Suprapubic skin (tissue), 4 donors: ENCODE data around the gene PLXNA1. TPM values are rescaled to one million over a fixed set of nuclear protein-coding genes. Genes with fewer than 3 reads are reported as not detected.

ENCODE experiments used
- DNase-seq, 2 donors: peaks; one replicate each; pipeline ENCODE4 v3.0.0-alpha.2; 2019; ENCODE audit warnings: low spot score in 2 of 2
- H3K27ac ChIP-seq: fragments of 200-600 bp; sonication (generic); one replicate; pipeline ENCODE4 v1.5.1; 2019
- H3K27me3 ChIP-seq: fragments of 200-600 bp; sonication (generic); one replicate; pipeline ENCODE4 v1.5.1; 2019
- H3K36me3 ChIP-seq: fragments of 200-600 bp; sonication (generic); one replicate; pipeline ENCODE4 v1.5.1; 2019
- H3K4me1 ChIP-seq: fragments of 200-600 bp; sonication (generic); one replicate; pipeline ENCODE4 v1.5.1; 2019
- H3K4me3 ChIP-seq: fragments of 200-600 bp; sonication (generic); one replicate; pipeline ENCODE4 v1.5.1; 2019; ENCODE audit warnings: mild to moderate bottlenecking
- H3K9me3 ChIP-seq: fragments of 200-600 bp; sonication (generic); one replicate; pipeline ENCODE4 v1.5.1; 2019
- EP300 ChIP-seq: sonication (generic); formaldehyde crosslinking; IDR thresholded peaks from one replicate; pipeline ENCODE4 v1.6.1; 2017; ENCODE audit warnings: antibody characterized with exemption
- POLR2A ChIP-seq, 2 donors: fragments of 450-650 bp; IDR thresholded peaks; one replicate each; pipeline ENCODE4 v1.6.1; 2017; ENCODE audit warnings: antibody characterized with exemption in 2 of 2, mild to moderate bottlenecking in 2 of 2, moderate library complexity in 2 of 2
- POLR2AphosphoS5 ChIP-seq, 3 donors: sonication (generic); formaldehyde crosslinking; IDR thresholded peaks; one replicate each; pipeline ENCODE4 v1.6.1; 2017; ENCODE audit warnings: antibody characterized with exemption in 3 of 3
- WGBS: methylation state at CpG from one replicate; pipeline ENCODE4 v1.1.5; 2018; 5-methylcytosine and 5-hydroxymethylcytosine counted together
- total RNA-seq, 4 donors: library from RNA; depleted of rRNA; stranded (reverse); fragments of >200 nt; gene quantifications; one replicate each; pipeline ENCODE4 v1.1.0, GENCODE V29; 2016
- TF ChIP-seq, protein P1 (sequence below), 2 donors: fragments of 200-600 bp in 1 of 2; fragments of 450-650 bp in 1 of 2; sonication (generic) in 1 of 2; IDR thresholded peaks; one replicate each; pipeline ENCODE4 v1.5.1; 2016 to 2019; ENCODE audit warnings: antibody characterized with exemption in 2 of 2, mild to moderate bottlenecking in 1 of 2, moderate library complexity in 1 of 2

Gene PLXNA1
- total RNA-seq, 4 donors from 2014 or later: 48.4 to 77.9 (median 59.4) TPM

DNA sequence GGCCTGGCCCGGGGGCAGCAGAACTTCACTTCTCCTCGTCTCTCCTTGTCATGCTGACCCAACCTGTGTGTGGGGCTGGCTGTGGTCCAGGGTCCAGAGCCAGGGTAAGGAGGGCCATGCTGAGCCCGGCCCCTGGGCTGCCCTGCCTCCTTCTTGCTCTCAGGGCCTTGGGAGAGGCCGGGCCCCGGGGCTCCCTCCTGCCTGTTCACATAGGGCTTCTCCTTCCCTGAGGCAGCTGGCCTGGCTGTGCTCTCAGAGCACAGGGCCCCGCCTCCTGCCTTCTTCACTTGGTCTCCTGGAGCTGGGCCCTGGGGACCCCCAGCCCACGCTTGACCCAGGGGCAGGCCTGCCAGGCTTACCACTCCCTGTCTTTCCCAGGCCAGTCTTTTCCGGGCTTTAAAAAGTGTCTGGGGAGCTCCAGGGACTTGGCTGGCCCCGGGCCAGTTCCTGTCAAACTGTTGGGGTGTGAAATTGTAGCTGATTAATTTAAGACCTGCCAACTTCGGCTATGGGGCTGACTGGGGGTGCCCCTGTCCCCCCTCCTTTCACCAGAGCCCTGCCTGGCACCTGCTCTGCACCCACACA, 11.8 kb downstream of the PLXNA1 start:
- Histone ChIP-seq H3K4me1 (peaks cover 63% of the 10 kb centered on the region), H3K4me3 (no peak overlapping the region)

GRCh38 chr3:126995254-126995780, 12.4 kb downstream of the PLXNA1 start:
- peaks cover 13% of the 10 kb centered on the region for H3K36me3 ChIP-seq
- DNase-seq: no peak
- H3K4me1 ChIP-seq: peaks cover 68% of the 10 kb centered on the region
- 46% methylated on average over 5 of the region's 12 CpGs for WGBS
- no peaks in the 10 kb centered on the region for H3K9me3 ChIP-seq
- TF ChIP-seq, protein P1, sequence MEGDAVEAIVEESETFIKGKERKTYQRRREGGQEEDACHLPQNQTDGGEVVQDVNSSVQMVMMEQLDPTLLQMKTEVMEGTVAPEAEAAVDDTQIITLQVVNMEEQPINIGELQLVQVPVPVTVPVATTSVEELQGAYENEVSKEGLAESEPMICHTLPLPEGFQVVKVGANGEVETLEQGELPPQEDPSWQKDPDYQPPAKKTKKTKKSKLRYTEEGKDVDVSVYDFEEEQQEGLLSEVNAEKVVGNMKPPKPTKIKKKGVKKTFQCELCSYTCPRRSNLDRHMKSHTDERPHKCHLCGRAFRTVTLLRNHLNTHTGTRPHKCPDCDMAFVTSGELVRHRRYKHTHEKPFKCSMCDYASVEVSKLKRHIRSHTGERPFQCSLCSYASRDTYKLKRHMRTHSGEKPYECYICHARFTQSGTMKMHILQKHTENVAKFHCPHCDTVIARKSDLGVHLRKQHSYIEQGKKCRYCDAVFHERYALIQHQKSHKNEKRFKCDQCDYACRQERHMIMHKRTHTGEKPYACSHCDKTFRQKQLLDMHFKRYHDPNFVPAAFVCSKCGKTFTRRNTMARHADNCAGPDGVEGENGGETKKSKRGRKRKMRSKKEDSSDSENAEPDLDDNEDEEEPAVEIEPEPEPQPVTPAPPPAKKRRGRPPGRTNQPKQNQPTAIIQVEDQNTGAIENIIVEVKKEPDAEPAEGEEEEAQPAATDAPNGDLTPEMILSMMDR (IDR thresholded peaks at IDR 0.05): no peak
- TF ChIP-seq POLR2AphosphoS5 (IDR thresholded peaks at IDR 0.05) (no peak), EP300 (no peak), POLR2A (IDR thresholded peaks at IDR 0.05) (no peak)
- peak overlapping the region; percentile 16 for H3K27ac ChIP-seq
- no peaks in the 10 kb centered on the region for H3K27me3 ChIP-seq
- H3K4me3 ChIP-seq: no peak overlapping the region

More for the DNA sequence above, 11.8 kb downstream of the PLXNA1 start:
- no peaks in the 10 kb centered on the region for H3K27me3 ChIP-seq
- H3K36me3 ChIP-seq: peaks cover 18% of the 10 kb centered on the region
- no peak for DNase-seq
- WGBS: 28% methylated on average over 3 of the region's 10 CpGs
- H3K9me3 ChIP-seq: no peaks in the 10 kb centered on the region
- H3K27ac ChIP-seq: peak overlapping the region; percentile 47
- TF ChIP-seq POLR2A (IDR thresholded peaks at IDR 0.05) (no peak), POLR2AphosphoS5 (IDR thresholded peaks at IDR 0.05) (no peak), EP300 (no peak)
- TF ChIP-seq, protein P1 (IDR thresholded peaks at IDR 0.05): no peak

- WGBS: 85% methylated on average over 10 of the region's 11 CpGs
- TF ChIP-seq POLR2A (IDR thresholded peaks at IDR 0.05) (no peak), EP300 (no peak), POLR2AphosphoS5 (IDR thresholded peaks at IDR 0.05) (no peak)
- TF ChIP-seq, protein P1 (IDR thresholded peaks at IDR 0.05): no peak
Measured at GRCh38 chr3:126995926-126996512, 13.1 kb downstream of the PLXNA1 start.

GRCh38 chr3:126996905-126997304, 14.0 kb downstream of the PLXNA1 start:
- no peaks in the 10 kb centered on the region for H3K27me3 ChIP-seq
- no peaks in the 10 kb centered on the region for H3K36me3 ChIP-seq
- H3K9me3 ChIP-seq: no peaks in the 10 kb centered on the region
- 68% methylated on average over 6 of the region's 7 CpGs for WGBS
- H3K4me3 ChIP-seq: no peak overlapping the region
- peaks cover 78% of the 10 kb centered on the region for H3K4me1 ChIP-seq
- no peak for DNase-seq
- H3K27ac ChIP-seq: no peak overlapping the region
- no peak for TF ChIP-seq EP300
- no peak for TF ChIP-seq POLR2AphosphoS5 (IDR thresholded peaks at IDR 0.05)
- TF ChIP-seq, protein P1 (IDR thresholded peaks at IDR 0.05): no peak
- TF ChIP-seq POLR2A (IDR thresholded peaks at IDR 0.05): no peak

More at GRCh38 chr3:126995926-126996512, 13.1 kb downstream of the PLXNA1 start:
- H3K27ac ChIP-seq: no peak overlapping the region
- no peak for DNase-seq
- peaks cover 74% of the 10 kb centered on the region for H3K4me1 ChIP-seq
- H3K9me3 ChIP-seq: no peaks in the 10 kb centered on the region
- peaks cover 6% of the 10 kb centered on the region for H3K36me3 ChIP-seq
- no peaks in the 10 kb centered on the region for H3K27me3 ChIP-seq
- H3K4me3 ChIP-seq: no peak overlapping the region

- no peak for TF ChIP-seq POLR2AphosphoS5 (IDR thresholded peaks at IDR 0.05)
- no peak for TF ChIP-seq EP300
- TF ChIP-seq, protein P1 (IDR thresholded peaks at IDR 0.05): no peak
- TF ChIP-seq POLR2A (IDR thresholded peaks at IDR 0.05): no peak
- Histone ChIP-seq H3K4me1 (peaks cover 78% of the 10 kb centered on the region), H3K4me3 (no peak overlapping the region), H3K36me3 (no peaks in the 10 kb centered on the region), H3K9me3 (no peaks in the 10 kb centered on the region), H3K27ac (no peak overlapping the region), H3K27me3 (no peaks in the 10 kb centered on the region)
- WGBS: 87% methylated on average over 4 of the region's 19 CpGs
- DNase-seq: no peak
Measured at GRCh38 chr3:126997455-126998038, 14.6 kb downstream of the PLXNA1 start.
